Epithelial cell of esophagus (primary cell): ENCODE results near the gene DUT.

Source experiments
- DNase-seq: peaks from one replicate; pipeline ENCODE4 v3.0.0; 2010; ENCODE audit warnings: low read depth
- H3K4me3 ChIP-seq: 2 replicates; pipeline ENCODE4 v1.5.1; 2011; ENCODE audit warnings: mild to moderate bottlenecking, low read length, control low read depth
- TF ChIP-seq, protein P1 (sequence below): IDR thresholded peaks from 2 replicates; pipeline ENCODE4 v1.5.1; 2011; ENCODE audit warnings: low read depth, mild to moderate bottlenecking, low read length, control low read depth, inconsistent platforms; ENCODE audit not compliant: insufficient read depth; ENCODE audit errors: missing control alignments

DUT gene

GRCh38 chr15:48388016-48388851 lies 57.0 kb downstream of the DUT start:
- no peak for DNase-seq
- no peak overlapping the region for H3K4me3 ChIP-seq
- TF ChIP-seq, protein P1, sequence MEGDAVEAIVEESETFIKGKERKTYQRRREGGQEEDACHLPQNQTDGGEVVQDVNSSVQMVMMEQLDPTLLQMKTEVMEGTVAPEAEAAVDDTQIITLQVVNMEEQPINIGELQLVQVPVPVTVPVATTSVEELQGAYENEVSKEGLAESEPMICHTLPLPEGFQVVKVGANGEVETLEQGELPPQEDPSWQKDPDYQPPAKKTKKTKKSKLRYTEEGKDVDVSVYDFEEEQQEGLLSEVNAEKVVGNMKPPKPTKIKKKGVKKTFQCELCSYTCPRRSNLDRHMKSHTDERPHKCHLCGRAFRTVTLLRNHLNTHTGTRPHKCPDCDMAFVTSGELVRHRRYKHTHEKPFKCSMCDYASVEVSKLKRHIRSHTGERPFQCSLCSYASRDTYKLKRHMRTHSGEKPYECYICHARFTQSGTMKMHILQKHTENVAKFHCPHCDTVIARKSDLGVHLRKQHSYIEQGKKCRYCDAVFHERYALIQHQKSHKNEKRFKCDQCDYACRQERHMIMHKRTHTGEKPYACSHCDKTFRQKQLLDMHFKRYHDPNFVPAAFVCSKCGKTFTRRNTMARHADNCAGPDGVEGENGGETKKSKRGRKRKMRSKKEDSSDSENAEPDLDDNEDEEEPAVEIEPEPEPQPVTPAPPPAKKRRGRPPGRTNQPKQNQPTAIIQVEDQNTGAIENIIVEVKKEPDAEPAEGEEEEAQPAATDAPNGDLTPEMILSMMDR = no peak

GRCh38 chr15:48388910-48389309 lies 57.7 kb downstream of the DUT start:
- no peak overlapping the region for H3K4me3 ChIP-seq
- no peak for DNase-seq
- TF ChIP-seq, protein P1 = no peak

DNA sequence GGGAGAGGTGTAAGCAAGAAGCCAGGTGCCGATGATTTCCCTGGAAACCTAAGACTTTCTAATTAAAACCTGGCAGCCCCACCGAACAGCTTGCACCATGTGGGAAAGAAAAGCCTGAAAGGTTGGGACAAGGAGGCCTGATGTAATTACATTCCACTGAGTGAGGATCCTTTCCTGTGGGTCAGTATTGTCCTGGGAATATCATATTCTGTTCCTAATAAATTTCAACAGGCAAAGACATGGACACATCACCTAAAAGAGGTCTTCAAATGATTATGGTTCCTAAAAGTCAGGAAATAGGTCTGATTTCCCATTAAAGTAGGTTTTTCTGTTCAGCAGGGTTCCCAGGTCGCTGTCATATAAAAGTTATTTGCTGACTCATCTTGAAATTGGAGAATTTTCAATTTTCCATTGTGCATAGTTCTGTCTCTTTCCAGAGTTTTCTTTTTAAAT lies 58.5 kb downstream of the DUT start:
- DNase-seq = no peak
- TF ChIP-seq, protein P1 = no peak
- H3K4me3 ChIP-seq = no peak overlapping the region

GRCh38 chr15:48391950-48392349 lies 60.7 kb downstream of the DUT start:
- DNase-seq = no peak
- H3K4me3 ChIP-seq = no peak overlapping the region
- TF ChIP-seq, protein P1 = no peak

DNA sequence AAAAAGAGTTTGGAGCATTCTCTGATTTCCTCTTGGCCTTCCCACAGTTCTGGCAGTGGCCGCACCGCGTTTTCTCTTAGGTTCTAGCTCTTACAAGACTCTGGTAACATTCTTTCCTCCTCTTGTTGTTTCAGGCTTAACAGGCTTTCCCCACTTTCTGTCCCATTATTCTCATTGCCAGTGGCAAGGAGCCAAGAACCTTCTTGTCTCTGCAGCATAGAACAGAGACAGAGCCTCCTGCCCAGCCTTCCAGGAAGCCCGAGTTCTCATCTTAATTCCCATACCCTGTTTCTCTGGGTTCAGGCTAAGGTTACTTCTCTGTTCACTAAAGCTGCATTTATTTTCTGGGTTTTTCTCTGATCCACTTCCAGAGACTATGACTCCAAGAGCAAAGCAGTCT lies 61.1 kb downstream of the DUT start:
- DNase-seq = no peak

More for the DNA sequence above, 61.1 kb downstream of the DUT start:
- H3K4me3 ChIP-seq = no peak overlapping the region
- TF ChIP-seq, protein P1 = no peak
